Gastrocnemius medialis (tissue), 4 donors: ENCODE results near the gene DEDD2. TPM values are rescaled to one million over a fixed set of nuclear protein-coding genes. Genes with fewer than 3 reads are reported as not detected.

ENCODE experiments used
- ATAC-seq, 2 donors: fragments of 150-250 bp; one replicate each; pipeline ENCODE4 v1.9.1; 2016
- DNase-seq, 2 donors: peaks; one replicate each; pipeline ENCODE4 v3.0.0-alpha.2; 2019
- H3K27ac ChIP-seq, 4 donors: fragments of 200-600 bp; sonication (generic); 1 replicate in 1 of 4; 2 replicates in 3 of 4; pipeline ENCODE4 v1.5.1; 2016 to 2018; ENCODE audit warnings: mild to moderate bottlenecking in 2 of 4, moderate library complexity in 1 of 4
- H3K27me3 ChIP-seq, 3 donors: fragments of 200-600 bp; sonication (generic) in 2 of 3; 1 replicate in 1 of 3; 2 replicates in 2 of 3; pipeline versions ENCODE4 v1.5.1 to v1.6.0; 2016 to 2019; ENCODE audit warnings: mild to moderate bottlenecking in 1 of 3, moderate library complexity in 1 of 3
- H3K36me3 ChIP-seq, 2 donors: fragments of 200-600 bp; sonication (generic) in 1 of 2; one replicate each; pipeline ENCODE4 v1.5.1; 2017 to 2018
- H3K4me1 ChIP-seq, 2 donors: fragments of 200-600 bp; sonication (generic) in 1 of 2; one replicate each; pipeline ENCODE4 v1.5.1; 2016 to 2017; ENCODE audit warnings: mild to moderate bottlenecking in 2 of 2
- H3K4me3 ChIP-seq, 4 donors: fragments of 200-600 bp; sonication (generic) in 3 of 4; 1 replicate in 1 of 4; 2 replicates in 3 of 4; pipeline ENCODE4 v1.5.1; 2016 to 2019; ENCODE audit warnings: mild to moderate bottlenecking in 2 of 4
- H3K9me3 ChIP-seq, 3 donors: fragments of 200-600 bp; sonication (generic) in 2 of 3; 1 replicate in 1 of 3; 2 replicates in 2 of 3; pipeline ENCODE4 v1.5.1; 2016 to 2019
- CTCF ChIP-seq, 5 experiments: fragments of 450-650 bp in 3 of 5; fragments of 200-600 bp in 2 of 5; sonication (generic) in 2 of 5; IDR thresholded peaks in 4 of 5; conservative IDR thresholded peaks in 1 of 5; 1 replicate in 4 of 5; 2 replicates in 1 of 5; pipeline ENCODE4 v1.5.1; 2016 to 2019; ENCODE audit warnings: antibody characterized with exemption in 5 of 5, mild to moderate bottlenecking in 3 of 5, moderate library complexity in 3 of 5
- POLR2A ChIP-seq, 2 donors: fragments of 450-650 bp; IDR thresholded peaks; one replicate each; pipeline ENCODE4 v1.6.1; 2017; ENCODE audit warnings: antibody characterized with exemption in 2 of 2, mild to moderate bottlenecking in 2 of 2, moderate library complexity in 2 of 2
- in situ Hi-C, 4 donors: fragments of 200-750 bp; cut with MboI; loops; one replicate each; pipeline versions ENCODE4 v1.15.0 to v1.8.0; 2017; ENCODE audit warnings: low sequenced_read_pairs in 4 of 4
- intact Hi-C: fragments of 100-400 bp; cut with DNase I; formaldehyde crosslinking; loops from one replicate; pipeline ENCODE4 v1.15.1; 2023; ENCODE audit warnings: low total_unique reads
- total RNA-seq, 4 donors: library from RNA; depleted of rRNA; stranded (reverse); fragments of >200 nt; gene quantifications; one replicate each; pipeline versions ENCODE4 v1.1.0 to v1.2.3, GENCODE V29; 2016

DEDD2 gene
- total RNA-seq, 4 donors from 2014 or later, result 22.5 to 33.6 (median 29.2) TPM

GRCh38 chr19:42241279-42241678 lies 23.8 kb upstream of the DEDD2 start:
- Histone ChIP-seq H3K4me1 (peaks cover 36% of the 10 kb centered on the region in 2 donors), H3K27me3 (no peaks in the 10 kb centered on the region), H3K4me3 (peak overlapping the region; percentile 64 to 82 (median 76)), H3K27ac (peak overlapping the region in 3 of 4 donors; percentile 86 to 95 (median 87)), H3K9me3 (no peaks in the 10 kb centered on the region), H3K36me3 (peaks cover 0 to 24% of the 10 kb centered on the region in 2 donors)
- intact Hi-C loops, result loop anchor here (10.0 kb wide), 2 partner anchors 154 to 286 kb away; partner anchors contain the start of genes CNFN and RABAC1
- no peak for ATAC-seq
- no peak for DNase-seq
- in situ Hi-C loops, result loop anchor here in 2 of 4 donors (5.0 to 10.0 kb wide), 2 partner anchors 46 to 84 kb away; partner anchors contain the start of gene MEGF8 (in 1 of the 2)
- TF ChIP-seq POLR2A (IDR thresholded peaks at IDR 0.05), result no peak
- no peak for TF ChIP-seq CTCF (IDR thresholded peaks at IDR 0.05 in 4 of 5, conservative IDR thresholded peaks at IDR 0.05 in 1 of 5)

GRCh38 chr19:42239544-42240220 lies 22.2 kb upstream of the DEDD2 start:
- in situ Hi-C loops, result loop anchor here in 2 of 4 donors (5.0 to 10.0 kb wide), 2 partner anchors 48 to 85 kb away; partner anchors contain the start of gene MEGF8 (in 1 of the 2)
- intact Hi-C loops, result loop anchor here (10.0 kb wide), 2 partner anchors 155 to 285 kb away; partner anchors contain the start of genes CNFN and RABAC1
- DNase-seq (no peak), ATAC-seq (no peak)
- H3K36me3 ChIP-seq, result peaks cover 0 to 40% of the 10 kb centered on the region in 2 donors
- H3K4me1 ChIP-seq, result peaks cover 23 to 24% of the 10 kb centered on the region in 2 donors
- no peak overlapping the region for H3K27ac ChIP-seq
- no peak for TF ChIP-seq CTCF (IDR thresholded peaks at IDR 0.05 in 4 of 5, conservative IDR thresholded peaks at IDR 0.05 in 1 of 5)
- no peak for TF ChIP-seq POLR2A (IDR thresholded peaks at IDR 0.05)
- H3K4me3 ChIP-seq, result no peak overlapping the region
- H3K9me3 ChIP-seq, result no peaks in the 10 kb centered on the region
- no peaks in the 10 kb centered on the region for H3K27me3 ChIP-seq

- ATAC-seq (no peak), DNase-seq (no peak)
- H3K27ac ChIP-seq, result no peak overlapping the region
- TF ChIP-seq POLR2A (IDR thresholded peaks at IDR 0.05), result no peak
- no peak for TF ChIP-seq CTCF (IDR thresholded peaks at IDR 0.05 in 4 of 5, conservative IDR thresholded peaks at IDR 0.05 in 1 of 5)
- intact Hi-C loops, result no loop called here
- in situ Hi-C loops, result no loop called here
- no peak overlapping the region for H3K4me3 ChIP-seq
- H3K4me1 ChIP-seq, result peaks cover 0 to under 1% of the 10 kb centered on the region in 2 donors
- H3K27me3 ChIP-seq, result no peaks in the 10 kb centered on the region
- H3K9me3 ChIP-seq, result no peaks in the 10 kb centered on the region
- H3K36me3 ChIP-seq, result peaks cover 0 to 85% of the 10 kb centered on the region in 2 donors
These were observed 17.7 kb upstream of the DEDD2 start for GRCh38 chr19:42235181-42235580.

- in situ Hi-C loops (no loop called here), intact Hi-C loops (no loop called here)
- no peaks in the 10 kb centered on the region for H3K4me1 ChIP-seq
- H3K9me3 ChIP-seq, result no peaks in the 10 kb centered on the region
- H3K27ac ChIP-seq, result no peak overlapping the region
- no peak for DNase-seq
- TF ChIP-seq CTCF (IDR thresholded peaks at IDR 0.05 in 4 of 5, conservative IDR thresholded peaks at IDR 0.05 in 1 of 5) (no peak), POLR2A (IDR thresholded peaks at IDR 0.05) (no peak)
- H3K27me3 ChIP-seq, result no peaks in the 10 kb centered on the region
- H3K4me3 ChIP-seq, result no peak overlapping the region
- peaks cover 0 to 85% of the 10 kb centered on the region in 2 donors for H3K36me3 ChIP-seq
- ATAC-seq, result no peak
These were observed 16.9 kb upstream of the DEDD2 start for GRCh38 chr19:42234364-42234763.
